Body of pancreas (tissue), 4 donors: ENCODE measurements around the gene CIAO1. TPM values are rescaled to one million over a fixed set of nuclear protein-coding genes. Genes with fewer than 3 reads are reported as not detected.
"Not testable (repeated sequence)": the region's sequence is repeated elsewhere in the genome, so short reads cannot be mapped to it uniquely, and the experiment has no call there.

Experiments used
- ATAC-seq: fragments of 150-250 bp; one replicate; pipeline ENCODE4 v1.9.1; 2016
- DNase-seq, 4 donors: peaks; one replicate each; pipeline ENCODE4 v3.0.0-alpha.2; 2019
- H3K27ac ChIP-seq, 4 donors: fragments of 200-600 bp; sonication (generic); 1 replicate in 3 of 4; 2 replicates in 1 of 4; pipeline versions ENCODE4 v1.5.1 to v1.6.1; 2016 to 2019; ENCODE audit warnings: mild to moderate bottlenecking in 1 of 4, mixed read lengths in 1 of 4, moderate library complexity in 1 of 4
- H3K27me3 ChIP-seq, 2 donors: fragments of 200-600 bp; sonication (generic); one replicate each; pipeline ENCODE4 v1.6.0; 2016; ENCODE audit warnings: mild to moderate bottlenecking in 1 of 2
- H3K36me3 ChIP-seq, 2 donors: fragments of 200-600 bp; sonication (generic); replicated peaks in 1 of 2; 2 replicates each; pipeline ENCODE4 v1.5.1; 2016; ENCODE audit warnings: low read depth in 2 of 2; ENCODE audit not compliant: insufficient read depth in 1 of 2
- H3K4me1 ChIP-seq: fragments of 200-600 bp; sonication (generic); one replicate; pipeline ENCODE4 v1.6.0; 2016
- H3K4me3 ChIP-seq, 2 donors: fragments of 200-600 bp; sonication (generic); 1 replicate in 1 of 2; 2 replicates in 1 of 2; pipeline ENCODE4 v1.5.1; 2016 to 2019
- H3K9me3 ChIP-seq, 3 donors: fragments of 200-600 bp; sonication (generic); 1 replicate in 2 of 3; 2 replicates in 1 of 3; pipeline ENCODE4 v1.5.1; 2016
- CTCF ChIP-seq, 7 experiments: fragments of 450-650 bp in 4 of 7; fragments of 200-600 bp in 3 of 7; sonication (generic) in 3 of 7; IDR thresholded peaks; one replicate each; pipeline ENCODE4 v1.5.1; 2016 to 2019; ENCODE audit warnings: antibody characterized with exemption in 7 of 7
- POLR2A ChIP-seq, 3 donors: fragments of 450-650 bp; IDR thresholded peaks; one replicate each; pipeline ENCODE4 v1.6.1; 2016; ENCODE audit warnings: antibody characterized with exemption in 3 of 3, mild to moderate bottlenecking in 2 of 3
- WGBS, 2 donors: methylation state at CpG; one replicate each; pipeline ENCODE4 v1.1.5; 2017; 5-methylcytosine and 5-hydroxymethylcytosine counted together
- intact Hi-C: fragments of 100-400 bp; cut with DNase I; formaldehyde crosslinking; loops from one replicate; pipeline ENCODE4 v1.15.1; 2023
- total RNA-seq, 2 donors: library from RNA; depleted of rRNA; stranded (reverse); fragments of >200 nt; gene quantifications; one replicate each; pipeline ENCODE4 v1.1.0, GENCODE V29; 2016

CIAO1 gene
- total RNA-seq, 2 donors from 2014 or later, result 58.1 to 92.0 TPM

- TF ChIP-seq POLR2A (IDR thresholded peaks at IDR 0.05) (no peak), CTCF (IDR thresholded peaks at IDR 0.05) (no peak)
- Histone ChIP-seq H3K36me3 (peaks cover 10 to 28% of the 10 kb centered on the region in 2 donors), H3K27ac (no peak overlapping the region), H3K4me3 (no peak overlapping the region), H3K27me3 (no peaks in the 10 kb centered on the region), H3K4me1 (peaks cover 19% of the 10 kb centered on the region), H3K9me3 (no peaks in the 10 kb centered on the region)
- ATAC-seq (no peak), DNase-seq (peak in 1 of 4 donors; percentile 27)
- WGBS, 2 donors, result 76 to 96% methylated on average over 11 of the region's 11 CpGs
- intact Hi-C loops, result loop anchor here (5.0 kb wide), 1 partner anchor 42 kb away; no protein-coding TSS in a partner anchor
These were observed 11.5 kb upstream of the CIAO1 start for GRCh38 chr2:96254571-96254970.

GRCh38 chr2:96256611-96257113 lies 9.4 kb upstream of the CIAO1 start:
- Histone ChIP-seq H3K4me3 (no peak overlapping the region), H3K36me3 (peaks cover 10 to 28% of the 10 kb centered on the region in 2 donors), H3K4me1 (peaks cover 39% of the 10 kb centered on the region), H3K27ac (peak overlapping the region in 2 of 4 donors; percentile 23 to 89), H3K9me3 (no peaks in the 10 kb centered on the region), H3K27me3 (no peaks in the 10 kb centered on the region)
- TF ChIP-seq CTCF (IDR thresholded peaks at IDR 0.05) (no peak), POLR2A (IDR thresholded peaks at IDR 0.05) (no peak)
- DNase-seq (no peak), ATAC-seq (no peak)
- intact Hi-C loops, result no loop called here
- 70 to 82% methylated on average over 6 of the region's 6 CpGs for WGBS, 2 donors

GRCh38 chr2:96257744-96258143 lies 8.3 kb upstream of the CIAO1 start:
- H3K4me3 ChIP-seq, DNase-seq, H3K9me3 ChIP-seq, ATAC-seq, intact Hi-C loops, H3K27me3 ChIP-seq: not testable (repeated sequence)
- Histone ChIP-seq H3K36me3 (peaks cover 6 to 24% of the 10 kb centered on the region in 2 donors), H3K4me1 (peaks cover 50% of the 10 kb centered on the region), H3K27ac (peak overlapping the region in 3 of 4 donors; percentile 85 to 93 (median 89))
- WGBS, 2 donors, result 85 to 88% methylated on average over 3 of the region's 3 CpGs

GRCh38 chr2:96258166-96259022 lies 7.6 kb upstream of the CIAO1 start:
- no peaks in the 10 kb centered on the region for H3K9me3 ChIP-seq
- H3K27me3 ChIP-seq, result no peaks in the 10 kb centered on the region
- peak overlapping the region; percentile 85 to 93 (median 90) for H3K27ac ChIP-seq
- peaks cover 56% of the 10 kb centered on the region for H3K4me1 ChIP-seq
- no peak for DNase-seq
- intact Hi-C loops, result no loop called here
- peaks cover under 1 to 21% of the 10 kb centered on the region in 2 donors for H3K36me3 ChIP-seq
- no peak for ATAC-seq
- H3K4me3 ChIP-seq, result no peak overlapping the region
- WGBS, 2 donors, result 72 to 80% methylated on average over 4 to 7 of the region's 7 CpGs
- TF ChIP-seq POLR2A (IDR thresholded peaks at IDR 0.05) (no peak), CTCF (IDR thresholded peaks at IDR 0.05) (no peak)

- Histone ChIP-seq H3K27me3 (no peaks in the 10 kb centered on the region), H3K4me1 (peaks cover 67% of the 10 kb centered on the region), H3K9me3 (no peaks in the 10 kb centered on the region), H3K36me3 (peaks cover 0 to 10% of the 10 kb centered on the region in 2 donors), H3K4me3 (no peak overlapping the region), H3K27ac (peak overlapping the region; percentile 85 to 93 (median 90))
- TF ChIP-seq POLR2A (IDR thresholded peaks at IDR 0.05) (peak in 1 of 3 donors; percentile 42), CTCF (IDR thresholded peaks at IDR 0.05) (peak in 2 of 7 experiments; percentile 11 to 31)
- intact Hi-C loops, result no loop called here
- ATAC-seq, result peak; percentile 66
- WGBS, 2 donors, result 27 to 45% methylated on average over 2 to 5 of the region's 5 CpGs
- DNase-seq, result peak; percentile 73 to 86 (median 84)
These were observed 6.5 kb upstream of the CIAO1 start for GRCh38 chr2:96259497-96259921.
